H9 (cell line): Measurements from ENCODE around the gene MAPKAPK3. TPM values are rescaled to one million over a fixed set of nuclear protein-coding genes. Genes with fewer than 3 reads are reported as not detected.

Source experiments
- DNase-seq: peaks from one replicate; pipeline ENCODE4 v3.0.0-alpha.2; 2017
- H2AFZ ChIP-seq: one replicate; pipeline ENCODE4 v1.6.1; 2013; ENCODE audit warnings: mild to moderate bottlenecking, low read length, control low read depth, moderate library complexity
- H2AK5ac ChIP-seq: 2 replicates; pipeline ENCODE4 v1.6.1; 2013; ENCODE audit warnings: low read length, control low read depth, mixed read lengths; ENCODE audit not compliant: insufficient read length
- H2BK120ac ChIP-seq: one replicate; pipeline ENCODE4 v1.6.1; 2013; ENCODE audit warnings: low read depth, mild to moderate bottlenecking, low read length, control low read depth, inconsistent platforms; ENCODE audit not compliant: poor library complexity, severe bottlenecking
- H2BK12ac ChIP-seq: 2 replicates; pipeline ENCODE4 v1.6.1; 2013; ENCODE audit warnings: low read length, control low read depth, mixed read lengths, low read depth; ENCODE audit not compliant: insufficient read length
- H2BK15ac ChIP-seq: 2 replicates; pipeline ENCODE4 v1.6.1; 2013; ENCODE audit warnings: low read depth, low read length, control low read depth
- H2BK20ac ChIP-seq: one replicate; pipeline ENCODE4 v1.6.1; 2013; ENCODE audit warnings: low read depth, mild to moderate bottlenecking, low read length, control low read depth, inconsistent platforms; ENCODE audit not compliant: poor library complexity, severe bottlenecking
- H2BK5ac ChIP-seq: 2 replicates; pipeline ENCODE4 v1.6.1; 2013; ENCODE audit warnings: low read length, control low read depth, mixed read lengths; ENCODE audit not compliant: insufficient read length
- H3K14ac ChIP-seq: 2 replicates; pipeline ENCODE4 v1.6.1; 2013; ENCODE audit warnings: low read length, control low read depth; ENCODE audit not compliant: insufficient read depth
- H3K18ac ChIP-seq: 2 replicates; pipeline ENCODE4 v1.6.1; 2013; ENCODE audit warnings: low read depth, mild to moderate bottlenecking, mixed read lengths, low read length, control low read depth; ENCODE audit not compliant: insufficient read length
- H3K23ac ChIP-seq: 2 replicates; pipeline ENCODE4 v1.6.1; 2013; ENCODE audit warnings: low read length, control low read depth, mixed read lengths, low read depth; ENCODE audit not compliant: insufficient read length
- H3K23me2 ChIP-seq: 2 replicates; pipeline ENCODE4 v1.6.1; 2013; ENCODE audit warnings: low read depth, mild to moderate bottlenecking, mixed read lengths, low read length, control low read depth; ENCODE audit not compliant: insufficient read length, poor library complexity, severe bottlenecking
- H3K27ac ChIP-seq: 2 replicates; pipeline ENCODE4 v1.5.1; 2013; ENCODE audit warnings: low read length, control low read depth, mixed read lengths, low read depth; ENCODE audit not compliant: insufficient read length
- H3K27me3 ChIP-seq: 2 replicates; pipeline ENCODE4 v1.6.1; 2013; ENCODE audit warnings: low read length, control low read depth, inconsistent platforms; ENCODE audit not compliant: insufficient read depth
- H3K4ac ChIP-seq: 2 replicates; pipeline ENCODE4 v1.6.1; 2013; ENCODE audit warnings: low read depth, mild to moderate bottlenecking, control low read depth, inconsistent platforms, low read length, moderate library complexity
- H3K4me1 ChIP-seq: 2 replicates; pipeline ENCODE4 v1.6.1; 2013; ENCODE audit warnings: low read length, control low read depth, inconsistent platforms; ENCODE audit not compliant: insufficient read depth
- H3K4me2 ChIP-seq: 2 replicates; pipeline ENCODE4 v1.6.1; 2013; ENCODE audit warnings: low read length, control low read depth, mixed read lengths; ENCODE audit not compliant: insufficient read length, insufficient read depth
- H3K56ac ChIP-seq: 2 replicates; pipeline ENCODE4 v1.6.1; 2013; ENCODE audit warnings: low read depth, mild to moderate bottlenecking, mixed read lengths, low read length, control low read depth; ENCODE audit not compliant: insufficient read length
- H3K79me1 ChIP-seq: 2 replicates; pipeline ENCODE4 v1.6.1; 2013; ENCODE audit warnings: low read depth, mild to moderate bottlenecking, moderate library complexity, low read length, control low read depth, inconsistent platforms; ENCODE audit not compliant: insufficient read depth, poor library complexity, severe bottlenecking
- H3K79me2 ChIP-seq: 2 replicates; pipeline ENCODE4 v1.6.1; 2013; ENCODE audit warnings: low read length, control low read depth, inconsistent platforms; ENCODE audit not compliant: insufficient read depth
- H3K9ac ChIP-seq: 2 replicates; pipeline ENCODE4 v1.6.1; 2013; ENCODE audit warnings: low read length, control low read depth, mixed read lengths; ENCODE audit not compliant: insufficient read length; ENCODE audit errors: extremely low read depth
- H3K9me3 ChIP-seq: one replicate; pipeline ENCODE4 v1.6.1; 2013; ENCODE audit warnings: low read depth, low read length, inconsistent platforms; ENCODE audit not compliant: control insufficient read depth
- H3T11ph ChIP-seq: one replicate; pipeline ENCODE4 v1.6.1; 2013; ENCODE audit warnings: mild to moderate bottlenecking, low read length, control low read depth, inconsistent platforms
- H4K20me1 ChIP-seq: one replicate; pipeline ENCODE4 v1.6.1; 2013; ENCODE audit not compliant: control insufficient read depth, insufficient read length, insufficient read depth
- H4K5ac ChIP-seq: 2 replicates; pipeline ENCODE4 v1.6.1; 2013; ENCODE audit warnings: low read depth, mild to moderate bottlenecking, mixed read lengths, low read length, control low read depth; ENCODE audit not compliant: insufficient read length
- H4K8ac ChIP-seq: replicated peaks from 2 replicates; pipeline ENCODE4 v1.6.1; 2013; ENCODE audit warnings: low read length, control low read depth, mixed read lengths, low read depth; ENCODE audit not compliant: insufficient read length
- H4K91ac ChIP-seq: 2 replicates; pipeline ENCODE4 v1.6.1; 2013; ENCODE audit warnings: low read depth, mild to moderate bottlenecking, moderate library complexity, mixed read lengths, low read length, control low read depth; ENCODE audit not compliant: insufficient read length
- H3K27ac Mint-ChIP-seq, 3 experiments: 2 replicates in 2 of 3; 3 replicates in 1 of 3; pipeline ENCODE4 v1.8.0; 2020 to 2021; ENCODE audit warnings: mixed read lengths in 3 of 3, mild to moderate bottlenecking in 1 of 3, moderate library complexity in 1 of 3
- H3K27me3 Mint-ChIP-seq: 2 replicates; pipeline ENCODE4 v1.8.0; 2021; ENCODE audit warnings: low read depth, mild to moderate bottlenecking, moderate library complexity, mixed read lengths
- H3K36me3 Mint-ChIP-seq, 3 experiments: 2 replicates in 2 of 3; 3 replicates in 1 of 3; pipeline ENCODE4 v1.8.0; 2020 to 2021; ENCODE audit warnings: low read depth in 3 of 3, mixed read lengths in 3 of 3; ENCODE audit not compliant: insufficient read depth in 1 of 3
- H3K4me1 Mint-ChIP-seq, 2 experiments: 2 replicates each; pipeline ENCODE4 v1.8.0; 2020; ENCODE audit warnings: mixed read lengths in 2 of 2
- H3K4me3 Mint-ChIP-seq, 2 experiments: 2 replicates in 1 of 2; 3 replicates in 1 of 2; pipeline ENCODE4 v1.8.0; 2020 to 2021; ENCODE audit warnings: mild to moderate bottlenecking in 2 of 2, mixed read lengths in 2 of 2, moderate library complexity in 1 of 2
- H3K9me3 Mint-ChIP-seq, 2 experiments: 2 replicates in 1 of 2; 3 replicates in 1 of 2; pipeline ENCODE4 v1.8.0; 2020; ENCODE audit warnings: mild to moderate bottlenecking in 2 of 2, mixed read lengths in 2 of 2, moderate library complexity in 1 of 2
- WGBS: extraction: QIAGEN DNeasy Blood & Tissue Kit; methylation state at CpG from one replicate; pipeline ENCODE4 v1.1.7; 2013; ENCODE audit warnings: missing lambda C conversion rate, low lambda C conversion rate, mixed read lengths; ENCODE audit not compliant: insufficient read length; ENCODE audit errors: extremely low coverage; 5-methylcytosine and 5-hydroxymethylcytosine counted together
- total RNA-seq: library from RNA; stranded (reverse); gene quantifications from 2 replicates; pipeline ENCODE4 v1.2.1, GENCODE V29; 2021
- TF ChIP-seq, protein P1 (sequence below): fragments of 200-600 bp; sonication (generic); conservative IDR thresholded peaks from 3 replicates; pipeline ENCODE4 v1.8.0; 2021; ENCODE audit warnings: antibody characterized with exemption, mild to moderate bottlenecking

Gene MAPKAPK3
- total RNA-seq, 1 experiment from 2014 or later, result 57.9 TPM

DNA sequence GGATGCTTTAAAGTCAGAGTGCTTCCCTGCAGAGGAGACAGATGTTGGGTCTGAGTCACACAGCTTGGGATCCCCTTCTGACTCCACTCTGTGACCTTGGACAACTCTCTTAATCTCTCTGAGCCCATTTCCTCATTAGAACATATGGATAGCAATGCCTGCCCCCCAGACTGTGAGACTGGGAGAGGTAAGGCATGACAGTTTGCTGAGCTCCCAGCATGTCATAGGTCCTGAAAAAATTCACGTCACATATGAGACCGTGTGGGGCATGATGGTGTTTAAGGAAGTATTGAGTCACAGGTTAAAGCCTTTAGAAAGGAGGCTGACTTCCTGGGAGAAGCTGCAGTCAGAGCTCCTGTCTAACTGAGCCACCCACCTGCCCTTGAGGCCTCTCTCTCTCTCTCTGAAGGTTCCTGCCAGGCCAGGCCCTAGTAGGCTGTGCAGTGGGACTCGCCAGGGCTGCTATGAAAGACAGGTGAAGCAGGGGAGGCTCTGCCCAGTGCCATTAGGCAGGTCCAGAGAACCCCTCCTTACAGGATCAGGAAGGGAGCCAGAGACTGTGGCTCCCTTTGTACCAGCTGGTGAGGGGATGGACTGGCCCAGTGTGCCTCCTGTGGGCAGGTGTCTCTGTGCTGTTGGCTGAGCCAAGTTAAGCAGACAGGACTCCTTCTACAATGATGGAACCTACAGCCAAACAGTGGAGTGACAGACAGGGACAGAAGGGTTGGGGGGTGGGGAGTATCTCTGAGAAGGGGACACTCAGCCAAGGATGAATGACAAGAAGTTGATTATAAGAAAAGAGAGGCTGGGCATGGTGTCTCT is 38.3 kb downstream of the MAPKAPK3 start:
- Histone ChIP-seq H3K23ac (no peak overlapping the region), H4K91ac (no peak overlapping the region), H3K18ac (no peak overlapping the region), H2BK20ac (no peak overlapping the region), H4K8ac (no peak overlapping the region), H2BK12ac (no peak overlapping the region), H3T11ph (no peak overlapping the region), H3K4me2 (no peak overlapping the region), H3K27ac (no peak overlapping the region), H3K9ac (no peak overlapping the region), H4K5ac (no peak overlapping the region), H2BK5ac (no peak overlapping the region), H2BK120ac (no peak overlapping the region), H4K20me1 (no peaks in the 10 kb centered on the region), H2AFZ (no peak overlapping the region), H3K4me1 (peaks cover 5% of the 10 kb centered on the region; the same call in 1 of the 2 replicates), H3K56ac (no peak overlapping the region), H3K23me2 (no peaks in the 10 kb centered on the region), H3K9me3 (no peaks in the 10 kb centered on the region), H3K79me2 (no peaks in the 10 kb centered on the region), H3K14ac (no peak overlapping the region; the same call in 1 of the 2 replicates), H3K79me1 (no peaks in the 10 kb centered on the region), H3K27me3 (no peaks in the 10 kb centered on the region), H2BK15ac (no peak overlapping the region), H3K4ac (no peak overlapping the region), H2AK5ac (no peak overlapping the region)
- Mint-ChIP-seq H3K4me3 (no peak overlapping the region), H3K27me3 (peaks cover 24% of the 10 kb centered on the region), H3K9me3 (no peaks in the 10 kb centered on the region), H3K36me3 (no peaks in the 10 kb centered on the region; a peak in 1 of 7 replicates), H3K4me1 (peaks cover 19% of the 10 kb centered on the region in 2 experiments), H3K27ac (no peak overlapping the region; a peak in 1 of 7 replicates)
- no peak for DNase-seq
- TF ChIP-seq, protein P1, sequence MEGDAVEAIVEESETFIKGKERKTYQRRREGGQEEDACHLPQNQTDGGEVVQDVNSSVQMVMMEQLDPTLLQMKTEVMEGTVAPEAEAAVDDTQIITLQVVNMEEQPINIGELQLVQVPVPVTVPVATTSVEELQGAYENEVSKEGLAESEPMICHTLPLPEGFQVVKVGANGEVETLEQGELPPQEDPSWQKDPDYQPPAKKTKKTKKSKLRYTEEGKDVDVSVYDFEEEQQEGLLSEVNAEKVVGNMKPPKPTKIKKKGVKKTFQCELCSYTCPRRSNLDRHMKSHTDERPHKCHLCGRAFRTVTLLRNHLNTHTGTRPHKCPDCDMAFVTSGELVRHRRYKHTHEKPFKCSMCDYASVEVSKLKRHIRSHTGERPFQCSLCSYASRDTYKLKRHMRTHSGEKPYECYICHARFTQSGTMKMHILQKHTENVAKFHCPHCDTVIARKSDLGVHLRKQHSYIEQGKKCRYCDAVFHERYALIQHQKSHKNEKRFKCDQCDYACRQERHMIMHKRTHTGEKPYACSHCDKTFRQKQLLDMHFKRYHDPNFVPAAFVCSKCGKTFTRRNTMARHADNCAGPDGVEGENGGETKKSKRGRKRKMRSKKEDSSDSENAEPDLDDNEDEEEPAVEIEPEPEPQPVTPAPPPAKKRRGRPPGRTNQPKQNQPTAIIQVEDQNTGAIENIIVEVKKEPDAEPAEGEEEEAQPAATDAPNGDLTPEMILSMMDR, result no peak
- WGBS, result no CpG with 5 or more reads among the region's 3 CpGs
